Heart right ventricle (tissue), 16 donors: Measurements from ENCODE around the gene IGFL1. TPM values are rescaled to one million over a fixed set of nuclear protein-coding genes. Genes with fewer than 3 reads are reported as not detected.
"Not testable (repeated sequence)": the region's sequence is repeated elsewhere in the genome, so short reads cannot be mapped to it uniquely, and the experiment has no call there.

Source experiments
- ATAC-seq, 8 donors: fragments of 200-7000 bp; cut with Tn5 transposase; one replicate each; pipeline ENCODE4 v1.9.1; 2020; ENCODE audit warnings: mild to moderate bottlenecking in 8 of 8, moderate library complexity in 8 of 8, moderate number of reproducible peaks in 1 of 8
- DNase-seq, 2 donors: peaks; one replicate each; pipeline ENCODE4 v3.0.0-alpha.2; 2020
- H3K27ac ChIP-seq, 10 donors: fragments of 200-600 bp; sonication (generic) in 2 of 10; one replicate each; pipeline versions ENCODE4 v1.5.0 to v1.8.0; 2020 to 2022; ENCODE audit warnings: mild to moderate bottlenecking in 3 of 10
- H3K27me3 ChIP-seq, 7 donors: fragments of 200-600 bp; one replicate each; pipeline ENCODE4 v1.8.0; 2021 to 2022; ENCODE audit warnings: mild to moderate bottlenecking in 2 of 7
- H3K36me3 ChIP-seq, 9 donors: fragments of 200-600 bp; sonication (generic) in 1 of 9; one replicate each; pipeline versions ENCODE4 v1.5.0 to v1.8.0; 2020 to 2022; ENCODE audit warnings: mild to moderate bottlenecking in 2 of 9
- H3K4me1 ChIP-seq, 9 donors: fragments of 200-600 bp; sonication (generic) in 1 of 9; one replicate each; pipeline versions ENCODE4 v1.5.0 to v1.8.0; 2020 to 2022; ENCODE audit warnings: mild to moderate bottlenecking in 4 of 9
- H3K4me3 ChIP-seq, 10 donors: fragments of 200-600 bp; sonication (generic) in 2 of 10; one replicate each; pipeline versions ENCODE4 v1.5.0 to v1.8.0; 2020 to 2022; ENCODE audit warnings: mild to moderate bottlenecking in 7 of 10, moderate library complexity in 2 of 10
- H3K9me3 ChIP-seq, 11 donors: fragments of 200-600 bp in 10 of 11; sonication (generic) in 2 of 11; one replicate each; pipeline versions ENCODE4 v1.5.0 to v1.8.0; 2013 to 2022; ENCODE audit warnings: mild to moderate bottlenecking in 2 of 11, control low read depth in 1 of 11, moderate library complexity in 1 of 11
- CTCF ChIP-seq, 9 donors: fragments of 200-600 bp; sonication (generic) in 2 of 9; IDR thresholded peaks; one replicate each; pipeline versions ENCODE4 v1.5.0 to v1.8.0; 2021 to 2022; ENCODE audit warnings: antibody characterized with exemption in 9 of 9, mild to moderate bottlenecking in 5 of 9, moderate library complexity in 1 of 9
- WGBS, 2 donors: extraction: QIAGEN DNeasy Blood & Tissue Kit; methylation state at CpG; one replicate each; pipeline ENCODE4 v1.1.7; 2013; ENCODE audit warnings: inconsistent platforms in 1 of 2; 5-methylcytosine and 5-hydroxymethylcytosine counted together
- intact Hi-C, 10 donors: fragments of 100-400 bp; cut with DNase I; formaldehyde crosslinking; loops; one replicate each; pipeline versions ENCODE4 v1.11.1 to v1.14.2; 2022
- polyA plus RNA-seq, 2 donors: library from polyadenylated mRNA; stranded (reverse); fragments of 200-250 nt; gene quantifications; one replicate each; pipeline ENCODE4 v1.2.3, GENCODE V29; 2013
- total RNA-seq, 10 donors: library from RNA; stranded (reverse); fragmentation: NEBNext Ultra II Directional in 3 of 10; extraction: Animal tissue kit (Norgen Biotek cat#: 25700) in 3 of 10; gene quantifications; one replicate each; pipeline versions ENCODE4 v1.2.1 to v1.2.4, GENCODE V29; 2021 to 2023
- donor health status: Arrhythmogenic right ventricular cardiomyopathy.
- donor health status: ischemic (EF 13 %, LVEDD 7.1; RV severe dilation, severe dysfunction).
- donor health status: healthy with polysubstance abuse.
- donor health status: DM: no; HTN: yes; CAD: no.
- donor health status: DM: no; HTN: no; CAD: no.
- donor health status: ischemic (EF 25% LVEDD 6.9; RV normal size, moderate dysfunction).
- donor health status: ischemic (EF 25% LVEDD 5.7; RV mildly dilated, moderate dysfunction).
- donor health status: healthy.
- donor health status: DM: yes; HTN: yes; CAD: no.
- donor health status: Ischemic cardiomyopathy.
- donor health status: ischemic (EF 35%, LVEDD 5.7; RV mildly dilated, moderate dysfunction).
- donor health status: nonischemic (EF 11% LVEDD 7.7; RV severe dilation, severe dysfunction).
- donor health status: DM: yes; HTN: yes; CAD: no.
- donor health status: PGD.
- donor health status: ischemic (EF 29% LVEDD 5.4; RV normal size, mild dysfunction).
- donor health status: nonischemic (EF 23%, LVEDD 6.1; RV moderate dilation, normal function).

IGFL1 gene
- total and polyA plus RNA-seq, 12 donors: not detected

DNA sequence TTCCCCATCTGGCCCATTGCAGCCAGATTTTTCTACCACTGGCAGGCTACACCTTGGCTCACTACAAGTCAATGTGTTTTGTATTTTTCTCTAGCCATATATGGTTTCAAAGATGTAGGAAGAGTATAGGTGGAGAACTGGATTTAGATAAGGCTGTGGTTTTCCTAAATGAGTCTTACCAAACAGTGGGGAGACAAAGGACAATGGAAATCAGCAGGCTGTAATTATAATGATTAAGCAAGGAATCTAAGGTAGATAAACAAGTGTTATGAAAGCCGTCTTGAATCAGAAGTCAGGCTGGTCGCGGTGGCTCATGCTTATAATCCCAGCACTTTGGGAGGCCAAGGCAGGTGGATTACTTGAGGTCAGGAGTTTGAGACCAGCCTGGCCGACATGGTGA is 11.2 kb downstream of the IGFL1 start:
- 81 to 87% methylated on average over 4 of the region's 4 CpGs for WGBS, 2 donors
- DNase-seq (no peak), ATAC-seq (no peak)
- Histone ChIP-seq H3K27me3 (peaks cover 0 to 76% (median 54%) of the 10 kb centered on the region in 7 donors), H3K27ac (no peak overlapping the region), H3K4me1 (no peaks in the 10 kb centered on the region), H3K4me3 (no peak overlapping the region), H3K9me3 (no peaks in the 10 kb centered on the region), H3K36me3 (no peaks in the 10 kb centered on the region)
- intact Hi-C loops: no loop called here
- TF ChIP-seq CTCF (IDR thresholded peaks at IDR 0.05): no peak

- intact Hi-C loops: no loop called here
Measured at GRCh38 chr19:46241626-46242025, 12.1 kb downstream of the IGFL1 start.

GRCh38 chr19:46243081-46243654 is 13.6 kb downstream of the IGFL1 start:
- not testable (repeated sequence) for H3K4me3 ChIP-seq
- H3K27me3 ChIP-seq: peaks cover 0 to 92% (median 68%) of the 10 kb centered on the region in 7 donors

More at GRCh38 chr19:46241626-46242025, 12.1 kb downstream of the IGFL1 start:
- H3K4me1 ChIP-seq: no peaks in the 10 kb centered on the region
- H3K36me3 ChIP-seq: no peaks in the 10 kb centered on the region
- H3K27me3 ChIP-seq: peaks cover 0 to 83% (median 63%) of the 10 kb centered on the region in 7 donors
- no peak overlapping the region for H3K27ac ChIP-seq
- DNase-seq: no peak
- no peak for ATAC-seq
- 30 to 40% methylated on average over 2 of the region's 2 CpGs for WGBS, 2 donors
- no peak for TF ChIP-seq CTCF (IDR thresholded peaks at IDR 0.05)
- no peaks in the 10 kb centered on the region for H3K9me3 ChIP-seq
- H3K4me3 ChIP-seq: no peak overlapping the region

DNA sequence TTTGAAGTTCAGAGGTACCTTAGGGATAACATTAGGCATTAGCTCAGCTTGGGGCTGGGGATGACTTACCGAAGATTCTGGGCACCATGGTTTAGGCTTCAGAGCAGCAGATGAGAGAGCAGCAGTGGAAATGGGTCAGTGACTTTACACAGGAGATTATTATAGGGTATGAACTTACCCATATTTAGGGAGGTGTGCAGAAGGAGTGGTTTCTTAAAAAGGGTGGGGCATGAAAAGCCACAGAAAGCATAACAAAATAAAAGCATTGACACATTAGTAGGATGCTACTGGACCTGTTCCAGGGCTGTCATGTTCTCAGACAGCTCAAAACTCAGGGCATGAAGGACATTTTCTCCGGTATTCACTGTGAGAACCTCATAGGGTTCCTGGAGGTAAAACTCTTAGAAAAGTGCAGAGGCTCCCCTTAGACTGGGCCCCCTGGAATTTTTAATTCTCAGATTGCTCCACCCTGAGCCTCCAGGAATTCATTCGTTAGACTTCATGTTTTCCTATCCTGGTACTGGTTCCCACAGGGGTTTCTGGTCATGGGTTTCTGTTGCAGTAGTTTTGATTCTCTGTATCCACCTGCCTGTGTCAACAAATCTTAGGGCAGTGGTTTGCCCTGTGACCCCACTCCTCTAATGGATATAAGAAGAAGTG is 20.7 kb downstream of the IGFL1 start:
- WGBS, 2 donors: 62 to 63% methylated on average over 3 of the region's 3 CpGs
- intact Hi-C loops: no loop called here
- H3K4me3 ChIP-seq: no peak overlapping the region

More at GRCh38 chr19:46243081-46243654, 13.6 kb downstream of the IGFL1 start:
- H3K4me1 ChIP-seq, H3K36me3 ChIP-seq, H3K27ac ChIP-seq, DNase-seq, intact Hi-C loops, H3K9me3 ChIP-seq, ATAC-seq: not testable (repeated sequence)
- WGBS, 2 donors: 91 to 95% methylated on average over 6 of the region's 6 CpGs

More for the DNA sequence above, 20.7 kb downstream of the IGFL1 start:
- ATAC-seq: no peak
- Histone ChIP-seq H3K9me3 (no peaks in the 10 kb centered on the region), H3K27ac (no peak overlapping the region), H3K36me3 (no peaks in the 10 kb centered on the region), H3K4me1 (no peaks in the 10 kb centered on the region), H3K27me3 (peaks cover 0 to 59% (median 23%) of the 10 kb centered on the region in 7 donors)
- no peak for TF ChIP-seq CTCF (IDR thresholded peaks at IDR 0.05)
- no peak for DNase-seq
